OCI-LY1 (cell line): ENCODE results near the gene HTATIP2.

Experiments
- H2AFZ ChIP-seq: fragments of 200-600 bp; sonication (generic), shearing (Covaris generic); 2 replicates; pipeline ENCODE4 v1.6.0; 2014; ENCODE audit warnings: antibody characterized with exemption, mild to moderate bottlenecking, low read length
- H3F3A ChIP-seq: fragments of 200-600 bp; sonication (generic), shearing (Covaris generic); 2 replicates; pipeline ENCODE4 v1.6.0; 2014; ENCODE audit warnings: mild to moderate bottlenecking, antibody characterized with exemption, low read length, moderate library complexity; ENCODE audit not compliant: insufficient read depth
- H3K27ac ChIP-seq: fragments of 200-600 bp; sonication (generic); 2 replicates; pipeline ENCODE4 v1.5.1; 2014; ENCODE audit warnings: low read length, mixed run types, mild to moderate bottlenecking, low read depth; ENCODE audit not compliant: poor library complexity, severe bottlenecking
- H3K27me3 ChIP-seq: fragments of 200-600 bp; sonication (generic); 2 replicates; pipeline ENCODE4 v1.6.0; 2014; ENCODE audit warnings: antibody characterized with exemption, mild to moderate bottlenecking, low read length, moderate library complexity; ENCODE audit not compliant: insufficient read depth
- H3K36me3 ChIP-seq: fragments of 200-600 bp; sonication (generic); 2 replicates; pipeline ENCODE4 v1.6.1; 2014; ENCODE audit warnings: mild to moderate bottlenecking, antibody characterized with exemption, low read length, moderate library complexity, mixed read lengths; ENCODE audit not compliant: insufficient read depth
- H3K4me1 ChIP-seq: fragments of 200-600 bp; sonication (generic); 2 replicates; pipeline ENCODE4 v1.5.1; 2014; ENCODE audit warnings: mild to moderate bottlenecking, low read length, moderate library complexity; ENCODE audit not compliant: insufficient read depth, severe bottlenecking
- H3K4me2 ChIP-seq: fragments of 200-600 bp; sonication (generic), shearing (Covaris generic); 2 replicates; pipeline ENCODE4 v1.6.1; 2014; ENCODE audit warnings: low read length
- H3K4me3 ChIP-seq: fragments of 200-600 bp; sonication (generic); 2 replicates; pipeline ENCODE4 v1.5.1; 2014; ENCODE audit warnings: low read length, low read depth, mild to moderate bottlenecking, mixed read lengths; ENCODE audit not compliant: poor library complexity, severe bottlenecking
- H3K79me2 ChIP-seq: fragments of 200-600 bp; shearing (Covaris generic); 2 replicates; pipeline ENCODE4 v1.6.1; 2016; ENCODE audit warnings: mixed run types, low read length, mixed read lengths; ENCODE audit not compliant: insufficient read depth
- H3K9ac ChIP-seq: fragments of 200-600 bp; sonication (generic), shearing (Covaris generic); 2 replicates; pipeline ENCODE4 v1.6.1; 2014; ENCODE audit warnings: mild to moderate bottlenecking, low read length, mixed read lengths
- H3K9me2 ChIP-seq: fragments of 200-600 bp; sonication (generic), shearing (Covaris generic); 2 replicates; pipeline ENCODE4 v1.6.1; 2014; ENCODE audit warnings: low read depth, mild to moderate bottlenecking, low read length, mixed read lengths
- H3K9me3 ChIP-seq: fragments of 200-600 bp; shearing (Covaris generic); 2 replicates; pipeline ENCODE4 v1.6.1; 2014; ENCODE audit warnings: low read length, mixed read lengths
- H4K20me1 ChIP-seq: fragments of 200-600 bp; sonication (generic), shearing (Covaris generic); 2 replicates; pipeline ENCODE4 v1.6.0; 2016; ENCODE audit warnings: mild to moderate bottlenecking, low read length; ENCODE audit not compliant: insufficient read depth
- CTCF ChIP-seq: fragments of 200-600 bp; sonication (generic), shearing (Covaris generic); IDR thresholded peaks from 2 replicates; pipeline ENCODE4 v1.5.1; 2017; ENCODE audit warnings: mild to moderate bottlenecking, antibody characterized with exemption, low read length, moderate library complexity, mixed read lengths
- EZH2 ChIP-seq: fragments of 200-600 bp; sonication (generic), shearing (Covaris generic); IDR thresholded peaks from 2 replicates; pipeline ENCODE4 v1.8.0; 2017; ENCODE audit warnings: borderline replicate concordance, mixed run types, mild to moderate bottlenecking, antibody characterized with exemption, low read length, moderate library complexity, mixed read lengths

HTATIP2 gene

DNA sequence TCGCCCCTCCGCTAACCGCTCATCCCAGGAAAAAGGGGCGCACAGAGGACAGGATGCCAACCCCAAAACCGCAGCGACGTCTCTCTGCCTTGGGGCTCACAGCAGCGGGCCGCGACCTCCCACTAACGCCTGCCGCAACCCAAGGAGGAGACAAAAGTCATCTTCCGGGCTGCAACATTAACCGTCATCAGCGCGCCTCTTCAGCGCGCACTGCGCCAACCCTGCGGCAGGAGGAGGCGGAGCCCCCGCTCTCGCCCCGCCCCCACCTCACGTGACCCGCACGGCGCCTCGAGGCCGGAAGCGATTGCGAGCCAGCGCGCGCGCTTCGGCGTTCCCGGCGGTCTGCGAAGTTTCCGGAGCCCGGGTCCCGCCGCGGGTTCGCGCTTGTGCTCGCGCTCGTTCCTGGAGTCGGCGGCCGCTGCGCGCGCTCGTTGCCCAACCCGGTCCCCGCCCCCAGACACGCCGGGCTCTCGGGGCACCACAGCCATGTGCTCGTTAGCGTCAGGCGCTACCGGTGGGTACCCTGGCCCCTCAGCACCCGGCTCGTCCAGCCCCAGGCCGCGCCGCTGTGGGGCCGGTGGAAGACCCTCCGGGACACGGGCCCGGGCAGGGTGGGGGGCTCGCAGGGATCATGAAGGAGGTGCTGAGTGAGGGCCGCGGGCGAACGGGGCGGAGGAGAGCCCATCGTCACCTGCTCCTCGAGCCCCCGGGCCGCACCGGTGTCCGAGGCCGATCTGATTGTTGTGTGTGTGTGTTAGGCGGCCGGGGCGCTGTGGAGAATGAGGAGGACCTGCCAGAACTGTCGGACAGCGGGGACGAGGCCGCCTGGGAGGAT lies 24.0 kb downstream of the HTATIP2 start, which contains the start of gene PRMT3:
TSS of gene PRMT3 (plus strand) at position 456 of the 835 bp plus-strand sequence. CDS start at position 487, 31 bp downstream.
- H3K79me2 ChIP-seq: peaks cover 12% of the 10 kb centered on the region
- no peaks in the 10 kb centered on the region for H3F3A ChIP-seq
- no peaks in the 10 kb centered on the region for H3K9me3 ChIP-seq
- H3K4me1 ChIP-seq: peaks cover 20% of the 10 kb centered on the region
- H3K9ac ChIP-seq: peak within 1 kb of the TSS; percentile 89
- H3K27me3 ChIP-seq: no peaks in the 10 kb centered on the region
- no peaks in the 10 kb centered on the region for H4K20me1 ChIP-seq
- H3K4me3 ChIP-seq: peak within 1 kb of the TSS; percentile 83
- no peaks in the 10 kb centered on the region for H3K9me2 ChIP-seq
- H2AFZ ChIP-seq: no peak within 1 kb of the TSS
- TF ChIP-seq CTCF (no peak), EZH2 (no peak)
- peak within 1 kb of the TSS; percentile 75 for H3K4me2 ChIP-seq
- peak within 1 kb of the TSS; percentile 73 for H3K27ac ChIP-seq
- peaks cover 34% of the 10 kb centered on the region for H3K36me3 ChIP-seq

- peaks cover 36% of the 10 kb centered on the region for H3K36me3 ChIP-seq
- H3K79me2 ChIP-seq: peaks cover 12% of the 10 kb centered on the region
- H3K9me2 ChIP-seq: no peaks in the 10 kb centered on the region
These were observed 24.9 kb downstream of the HTATIP2 start for GRCh38 chr11:20388096-20389055.

More at GRCh38 chr11:20388096-20389055, 24.9 kb downstream of the HTATIP2 start:
- H2AFZ ChIP-seq: no peak overlapping the region
- no peaks in the 10 kb centered on the region for H3K27me3 ChIP-seq
- H3K9ac ChIP-seq: peak overlapping the region; percentile 89
- TF ChIP-seq EZH2 (no peak), CTCF (no peak)
- peaks cover 20% of the 10 kb centered on the region for H3K4me1 ChIP-seq
- H3K9me3 ChIP-seq: no peaks in the 10 kb centered on the region
- H3F3A ChIP-seq: no peaks in the 10 kb centered on the region
- H3K27ac ChIP-seq: peak overlapping the region; percentile 58
- H3K4me3 ChIP-seq: peak overlapping the region; percentile 83
- H4K20me1 ChIP-seq: no peaks in the 10 kb centered on the region
- peak overlapping the region; percentile 75 for H3K4me2 ChIP-seq
